Esophagus muscularis mucosa (tissue), 4 donors: Measurements from ENCODE around the gene AVPR1B. TPM values are rescaled to one million over a fixed set of nuclear protein-coding genes. Genes with fewer than 3 reads are reported as not detected.

Source experiments
- DNase-seq: peaks from one replicate; pipeline ENCODE4 v3.0.0-alpha.2; 2017; ENCODE audit errors: extremely low spot score
- H3K27ac ChIP-seq, 4 donors: fragments of 200-600 bp; sonication (generic); replicated peaks in 1 of 4; 1 replicate in 3 of 4; 2 replicates in 1 of 4; pipeline ENCODE4 v1.5.1; 2016 to 2019; ENCODE audit warnings: mild to moderate bottlenecking in 1 of 4
- H3K27me3 ChIP-seq, 4 donors: fragments of 200-600 bp; sonication (generic); one replicate each; pipeline versions ENCODE4 v1.5.1 to v1.6.0; 2016 to 2019
- H3K36me3 ChIP-seq, 4 donors: fragments of 200-600 bp; sonication (generic); one replicate each; pipeline ENCODE4 v1.5.1; 2016 to 2019
- H3K4me1 ChIP-seq, 4 donors: fragments of 200-600 bp; sonication (generic); one replicate each; pipeline ENCODE4 v1.5.1; 2016 to 2019
- H3K4me3 ChIP-seq, 4 donors: fragments of 200-600 bp; sonication (generic); 1 replicate in 2 of 4; 2 replicates in 2 of 4; pipeline ENCODE4 v1.5.1; 2016 to 2019; ENCODE audit warnings: mild to moderate bottlenecking in 4 of 4, moderate library complexity in 1 of 4
- H3K9me3 ChIP-seq, 4 donors: fragments of 200-600 bp; sonication (generic); 1 replicate in 3 of 4; 2 replicates in 1 of 4; pipeline ENCODE4 v1.5.1; 2016 to 2019
- CTCF ChIP-seq, 3 experiments: fragments of 200-600 bp in 2 of 3; fragments of 450-650 bp in 1 of 3; sonication (generic) in 2 of 3; IDR thresholded peaks; one replicate each; pipeline ENCODE4 v1.5.1; 2017 to 2019; ENCODE audit warnings: antibody characterized with exemption in 3 of 3, mild to moderate bottlenecking in 2 of 3, moderate library complexity in 1 of 3
- EP300 ChIP-seq: sonication (generic); formaldehyde crosslinking; IDR thresholded peaks from one replicate; pipeline ENCODE4 v1.6.1; 2017; ENCODE audit warnings: antibody characterized with exemption
- POLR2A ChIP-seq: fragments of 450-650 bp; IDR thresholded peaks from one replicate; pipeline ENCODE4 v1.6.1; 2017; ENCODE audit warnings: antibody characterized with exemption, moderate library complexity, mild to moderate bottlenecking, low read depth
- POLR2AphosphoS5 ChIP-seq, 2 donors: sonication (generic); formaldehyde crosslinking; IDR thresholded peaks; one replicate each; pipeline ENCODE4 v1.6.1; 2017; ENCODE audit warnings: antibody characterized with exemption in 2 of 2
- WGBS: methylation state at CpG from one replicate; pipeline ENCODE4 v1.1.5; 2018; 5-methylcytosine and 5-hydroxymethylcytosine counted together
- intact Hi-C: fragments of 100-400 bp; cut with DNase I; formaldehyde crosslinking; loops from one replicate; pipeline ENCODE4 v1.15.1; 2023
- total RNA-seq, 4 donors: library from RNA; depleted of rRNA; stranded (reverse); fragments of >200 nt; gene quantifications; one replicate each; pipeline versions ENCODE4 v1.1.0 to v1.2.1, GENCODE V29; 2016

AVPR1B gene
- total RNA-seq, 4 donors from 2014 or later = not detected

DNA sequence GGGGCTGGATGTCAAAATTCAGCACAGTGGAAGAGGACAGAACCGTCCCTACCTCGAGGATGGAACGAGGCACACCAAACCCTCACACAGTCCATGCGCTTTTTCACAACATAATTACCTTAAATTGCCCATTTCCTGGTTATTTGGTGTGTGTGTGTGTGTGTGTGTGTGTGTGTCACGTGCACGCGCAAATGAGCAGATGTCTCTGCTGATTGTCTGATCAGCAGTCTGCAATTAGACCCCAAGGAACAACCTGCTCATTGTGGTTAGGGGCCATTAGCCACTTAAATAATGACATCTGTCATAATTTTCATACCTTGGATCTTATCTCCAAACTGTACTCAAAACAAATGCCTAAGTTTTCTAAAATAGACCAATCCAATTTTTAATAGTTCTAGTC lies 23.2 kb downstream of the AVPR1B start:
- H3K27ac ChIP-seq = no peak overlapping the region
- DNase-seq = no peak
- H3K9me3 ChIP-seq = no peaks in the 10 kb centered on the region
- H3K27me3 ChIP-seq = peaks cover 0 to 2% (median 0%) of the 10 kb centered on the region in 4 donors
- H3K4me1 ChIP-seq = no peaks in the 10 kb centered on the region
- no peak overlapping the region for H3K4me3 ChIP-seq
- no peaks in the 10 kb centered on the region for H3K36me3 ChIP-seq
- intact Hi-C loops = no loop called here
- 67% methylated on average over 6 of the region's 7 CpGs for WGBS
- TF ChIP-seq CTCF (IDR thresholded peaks at IDR 0.05) = no peak
- no peak for TF ChIP-seq POLR2A
- TF ChIP-seq POLR2AphosphoS5 (IDR thresholded peaks at IDR 0.05) = no peak
- no peak for TF ChIP-seq EP300

DNA sequence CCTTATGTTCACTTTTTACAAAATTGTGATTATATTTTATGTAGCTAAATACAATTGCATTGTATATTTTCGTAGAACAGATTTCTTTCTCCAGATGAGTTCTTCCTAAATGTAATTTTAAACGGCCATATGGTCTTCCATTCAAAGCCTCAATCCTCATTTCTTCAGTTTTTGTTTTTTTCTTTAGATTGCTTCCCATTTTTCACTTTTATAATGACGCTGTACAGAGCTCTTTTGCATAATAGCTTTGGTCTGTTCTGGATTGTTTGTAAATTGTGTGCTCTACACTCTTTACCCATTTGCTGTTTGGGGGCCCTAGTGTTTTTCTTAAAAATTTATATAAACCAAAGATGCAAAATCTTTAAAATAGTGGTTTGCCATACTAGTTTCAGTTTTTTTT lies 27.8 kb downstream of the AVPR1B start:
- H3K27me3 ChIP-seq = no peaks in the 10 kb centered on the region
- no peaks in the 10 kb centered on the region for H3K9me3 ChIP-seq
- no peak for TF ChIP-seq POLR2A
- no peak for TF ChIP-seq POLR2AphosphoS5 (IDR thresholded peaks at IDR 0.05)
- TF ChIP-seq EP300 = no peak
- TF ChIP-seq CTCF (IDR thresholded peaks at IDR 0.05) = no peak
- 56% methylated on average over 3 of the region's 3 CpGs for WGBS
- no peak overlapping the region for H3K27ac ChIP-seq
- H3K36me3 ChIP-seq = no peaks in the 10 kb centered on the region
- H3K4me1 ChIP-seq = no peaks in the 10 kb centered on the region
- DNase-seq = no peak
- intact Hi-C loops = no loop called here
- H3K4me3 ChIP-seq = no peak overlapping the region

- no peak for DNase-seq
- WGBS = 99% methylated on average over 3 of the region's 3 CpGs
- no peak overlapping the region for H3K27ac ChIP-seq
- no peak overlapping the region for H3K4me3 ChIP-seq
- no peaks in the 10 kb centered on the region for H3K27me3 ChIP-seq
- TF ChIP-seq POLR2AphosphoS5 (IDR thresholded peaks at IDR 0.05) (no peak), POLR2A (no peak), CTCF (IDR thresholded peaks at IDR 0.05) (no peak), EP300 (no peak)
- H3K9me3 ChIP-seq = no peaks in the 10 kb centered on the region
- no peaks in the 10 kb centered on the region for H3K36me3 ChIP-seq
- intact Hi-C loops = no loop called here
- no peaks in the 10 kb centered on the region for H3K4me1 ChIP-seq
Measured at GRCh38 chr1:206087091-206087490, 30.1 kb downstream of the AVPR1B start.

DNA sequence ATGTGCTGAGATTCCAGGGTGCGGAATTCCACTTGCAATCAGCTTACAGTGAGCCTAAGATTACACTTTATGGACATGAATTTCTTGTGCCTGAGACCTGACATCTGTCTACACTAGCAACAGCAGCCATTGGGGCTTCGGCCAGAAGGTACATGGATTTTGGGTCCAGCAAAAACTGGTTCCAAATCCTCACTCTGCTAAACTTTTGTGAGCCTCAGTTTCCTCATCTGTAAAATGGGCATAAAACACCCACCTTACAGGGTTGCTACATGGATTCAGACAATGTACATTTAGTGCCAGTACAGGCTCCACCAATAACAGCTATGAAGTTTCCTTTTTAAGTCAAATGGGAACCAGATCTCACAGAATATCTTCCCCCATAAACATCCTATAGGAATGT lies 33.4 kb downstream of the AVPR1B start:
- Histone ChIP-seq H3K4me1 (no peaks in the 10 kb centered on the region), H3K9me3 (no peaks in the 10 kb centered on the region), H3K27ac (no peak overlapping the region), H3K4me3 (no peak overlapping the region), H3K36me3 (no peaks in the 10 kb centered on the region), H3K27me3 (peaks cover 0 to 3% (median 0%) of the 10 kb centered on the region in 4 donors)
- intact Hi-C loops = no loop called here
- no peak for TF ChIP-seq EP300
- no peak for TF ChIP-seq CTCF (IDR thresholded peaks at IDR 0.05)
- no peak for TF ChIP-seq POLR2AphosphoS5 (IDR thresholded peaks at IDR 0.05)
- no peak for TF ChIP-seq POLR2A
- no peak for DNase-seq
- WGBS = 100% methylated on average over 2 of the region's 2 CpGs
